ENCODE measurements around the gene USP21.

Gene USP21

DNA sequence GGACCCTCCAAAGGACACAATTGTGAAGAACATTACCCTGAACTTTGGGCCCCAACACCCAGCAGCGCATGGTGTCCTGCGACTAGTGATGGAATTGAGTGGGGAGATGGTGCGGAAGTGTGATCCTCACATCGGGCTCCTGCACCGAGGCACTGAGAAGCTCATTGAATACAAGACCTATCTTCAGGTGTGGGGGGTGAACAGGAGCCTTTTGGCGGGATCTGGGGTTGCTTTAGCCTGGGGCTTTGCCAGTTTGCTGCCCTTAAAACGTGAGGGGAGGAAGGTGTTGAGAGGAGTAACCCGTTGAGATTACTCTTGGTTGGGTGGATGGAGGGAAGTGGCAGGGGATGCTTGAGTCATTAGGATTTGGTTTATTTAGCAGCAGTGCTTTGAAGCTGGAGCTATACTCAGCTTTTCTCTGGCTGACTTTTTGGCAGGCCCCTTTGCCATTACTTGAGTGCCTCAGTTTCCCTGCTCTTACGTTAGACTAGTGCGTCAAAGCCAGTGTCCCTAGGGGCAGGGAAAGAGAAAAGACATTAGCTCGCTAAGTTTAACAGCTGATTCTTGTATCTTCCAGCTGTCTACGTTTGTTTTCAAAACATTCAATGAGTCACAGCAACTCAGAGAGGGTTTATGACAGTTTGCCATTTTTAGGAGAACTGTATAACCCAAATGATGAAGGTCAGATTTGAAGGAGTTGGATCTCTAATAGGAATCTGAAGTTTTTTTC lies 47.3 kb downstream of the USP21 start:
- no peak overlapping the region for H3K9ac ChIP-seq (ENCODE audit: low read depth, low read length)
- peaks cover 71% of the 10 kb centered on the region for H3K36me3 ChIP-seq (ENCODE audit: control insufficient read depth, insufficient read depth, low read length)
- peaks cover 7% of the 10 kb centered on the region for H3K4me1 ChIP-seq (ENCODE audit: control insufficient read depth, insufficient read depth, low read length)
- no peak overlapping the region for H3K4me3 ChIP-seq (ENCODE audit: low read depth, low read length)
- H3K27me3 ChIP-seq (ENCODE audit: control insufficient read depth, insufficient read depth, low read length) = no peaks in the 10 kb centered on the region
- no peaks in the 10 kb centered on the region for H3K9me3 ChIP-seq (ENCODE audit: control insufficient read depth, insufficient read depth, low read length)
- no peak overlapping the region for H3K27ac ChIP-seq (ENCODE audit: low read depth, low read length)

DNA sequence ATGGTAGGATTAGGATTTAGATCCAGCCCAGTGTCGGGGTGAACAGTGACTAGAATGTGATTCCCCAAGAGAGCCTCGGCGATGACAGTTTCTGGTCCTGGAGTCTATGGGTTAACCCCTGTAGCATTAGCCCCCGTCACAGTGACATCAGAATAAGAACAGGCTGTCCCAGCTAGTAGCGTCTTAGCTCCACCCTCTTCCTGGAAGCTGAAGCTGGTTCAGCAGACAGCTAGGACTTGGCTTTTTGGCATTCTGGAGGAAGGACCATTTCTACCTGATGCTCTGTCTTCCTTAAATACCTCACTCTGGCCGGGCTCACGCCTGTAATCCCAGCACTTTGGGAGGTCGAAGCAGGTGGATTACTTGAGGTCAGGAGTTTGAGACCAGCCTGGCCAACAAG lies 47.9 kb downstream of the USP21 start:
- Histone ChIP-seq H3K9me3 (ENCODE audit: control insufficient read depth, insufficient read depth, low read length) (no peaks in the 10 kb centered on the region), H3K27me3 (ENCODE audit: control insufficient read depth, insufficient read depth, low read length) (no peaks in the 10 kb centered on the region), H3K9ac (ENCODE audit: low read depth, low read length) (no peak overlapping the region), H3K4me3 (ENCODE audit: low read depth, low read length) (no peak overlapping the region), H3K36me3 (ENCODE audit: control insufficient read depth, insufficient read depth, low read length) (peaks cover 77% of the 10 kb centered on the region), H3K4me1 (ENCODE audit: control insufficient read depth, insufficient read depth, low read length) (peaks cover 3% of the 10 kb centered on the region; the same call in 1 of the 2 replicates), H3K27ac (ENCODE audit: low read depth, low read length) (no peak overlapping the region)

DNA sequence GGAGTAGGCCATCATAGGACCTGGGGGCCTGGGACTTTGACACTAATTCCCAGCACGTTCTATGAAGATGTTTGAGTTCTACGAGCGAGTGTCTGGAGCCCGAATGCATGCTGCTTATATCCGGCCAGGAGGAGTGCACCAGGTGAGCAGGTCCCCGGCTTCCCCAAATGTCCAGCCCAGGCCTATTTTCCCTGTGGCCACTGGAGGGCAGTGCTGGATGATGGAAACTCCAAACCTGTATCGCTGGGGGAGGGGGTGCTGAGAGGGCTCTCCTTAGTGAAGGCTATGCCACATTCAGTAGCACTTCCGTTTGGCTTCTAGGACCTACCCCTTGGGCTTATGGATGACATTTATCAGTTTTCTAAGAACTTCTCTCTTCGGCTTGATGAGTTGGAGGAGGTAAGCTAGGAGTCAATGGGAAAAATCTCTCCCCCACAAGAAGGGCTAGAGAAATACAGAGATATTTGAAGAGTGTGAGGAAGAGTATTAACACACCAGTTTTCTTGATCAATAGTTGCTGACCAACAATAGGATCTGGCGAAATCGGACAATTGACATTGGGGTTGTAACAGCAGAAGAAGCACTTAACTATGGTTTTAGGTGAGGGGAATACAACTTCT lies 50.6 kb downstream of the USP21 start:
- Histone ChIP-seq H3K4me3 (ENCODE audit: low read depth, low read length) (no peak overlapping the region), H3K4me1 (ENCODE audit: control insufficient read depth, insufficient read depth, low read length) (peaks cover 3% of the 10 kb centered on the region; the same call in 1 of the 2 replicates), H3K9ac (ENCODE audit: low read depth, low read length) (no peak overlapping the region), H3K27ac (ENCODE audit: low read depth, low read length) (no peak overlapping the region), H3K9me3 (ENCODE audit: control insufficient read depth, insufficient read depth, low read length) (no peaks in the 10 kb centered on the region), H3K27me3 (ENCODE audit: control insufficient read depth, insufficient read depth, low read length) (no peaks in the 10 kb centered on the region), H3K36me3 (ENCODE audit: control insufficient read depth, insufficient read depth, low read length) (peaks cover 88% of the 10 kb centered on the region)

DNA sequence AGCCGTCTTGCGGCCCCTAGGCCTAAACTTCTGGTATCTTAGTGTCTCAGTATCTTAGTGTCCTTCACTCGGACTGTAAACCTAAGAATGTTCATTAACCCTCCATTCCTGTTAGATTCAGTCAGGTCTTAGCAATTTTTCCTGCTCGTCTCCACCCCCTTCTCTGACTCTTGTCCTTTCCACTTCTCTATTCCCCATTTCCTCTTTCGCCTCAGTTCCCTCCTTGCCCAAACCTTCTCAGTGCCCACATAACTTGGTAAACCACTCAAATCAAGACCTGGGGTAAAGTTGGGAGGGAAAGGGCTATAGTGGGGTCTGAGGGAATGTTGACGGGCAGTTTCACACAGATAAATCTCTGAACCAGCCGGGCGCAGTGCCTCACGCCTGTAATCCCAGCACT lies 55.1 kb downstream of the USP21 start:
- H3K4me3 ChIP-seq (ENCODE audit: low read depth, low read length) = no peak overlapping the region
- H3K9ac ChIP-seq (ENCODE audit: low read depth, low read length) = no peak overlapping the region
- H3K4me1 ChIP-seq (ENCODE audit: control insufficient read depth, insufficient read depth, low read length) = peaks cover 9% of the 10 kb centered on the region; the same call in 1 of the 2 replicates
- no peak overlapping the region for H3K27ac ChIP-seq (ENCODE audit: low read depth, low read length)
- H3K36me3 ChIP-seq (ENCODE audit: control insufficient read depth, insufficient read depth, low read length) = peaks cover 58% of the 10 kb centered on the region
- no peaks in the 10 kb centered on the region for H3K27me3 ChIP-seq (ENCODE audit: control insufficient read depth, insufficient read depth, low read length)
- no peaks in the 10 kb centered on the region for H3K9me3 ChIP-seq (ENCODE audit: control insufficient read depth, insufficient read depth, low read length)

DNA sequence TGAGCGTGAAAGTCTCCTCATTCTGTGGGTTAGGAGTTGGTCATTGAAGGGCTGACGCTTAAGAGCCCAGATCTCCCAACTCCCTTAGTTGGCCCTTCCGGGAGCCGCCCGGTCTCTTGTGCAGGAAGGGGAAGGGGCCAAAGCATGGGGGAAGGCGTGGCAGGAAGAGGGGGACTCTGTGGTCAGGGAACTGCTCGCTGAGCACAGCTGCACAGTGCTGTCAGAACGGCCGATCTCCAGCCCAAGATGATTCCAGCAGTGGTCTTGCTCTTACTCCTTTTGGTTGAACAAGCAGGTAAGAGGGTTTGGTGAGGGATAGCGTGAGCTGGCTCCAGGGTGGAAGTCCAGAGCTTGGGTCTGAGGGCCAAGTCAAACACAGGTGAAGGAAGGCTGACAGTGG lies 55.8 kb downstream of the USP21 start, which contains the start of gene FCER1G:
TSS of gene FCER1G (plus strand) at position 220 of the 400 bp plus-strand sequence. CDS start at position 247, 27 bp downstream.
- Histone ChIP-seq H3K27ac (ENCODE audit: low read depth, low read length) (no peak within 1 kb of the TSS), H3K4me1 (ENCODE audit: control insufficient read depth, insufficient read depth, low read length) (peaks cover 7% of the 10 kb centered on the region; the same call in 1 of the 2 replicates), H3K4me3 (ENCODE audit: low read depth, low read length) (no peak within 1 kb of the TSS), H3K9me3 (ENCODE audit: control insufficient read depth, insufficient read depth, low read length) (no peaks in the 10 kb centered on the region), H3K36me3 (ENCODE audit: control insufficient read depth, insufficient read depth, low read length) (peaks cover 53% of the 10 kb centered on the region), H3K9ac (ENCODE audit: low read depth, low read length) (no peak within 1 kb of the TSS), H3K27me3 (ENCODE audit: control insufficient read depth, insufficient read depth, low read length) (no peaks in the 10 kb centered on the region)
